ENCODE data around the gene RSL1D1.

- TF ChIP-seq CTCF (IDR thresholded peaks at IDR 0.05) (no peak), POLR2AphosphoS5 (IDR thresholded peaks at IDR 0.05) (no peak)
These were observed 5.8 kb upstream of the RSL1D1 start for GRCh38 chr16:11857161-11857560.
